ENCODE data around the gene CDC42BPA.

- TF ChIP-seq, protein P1, sequence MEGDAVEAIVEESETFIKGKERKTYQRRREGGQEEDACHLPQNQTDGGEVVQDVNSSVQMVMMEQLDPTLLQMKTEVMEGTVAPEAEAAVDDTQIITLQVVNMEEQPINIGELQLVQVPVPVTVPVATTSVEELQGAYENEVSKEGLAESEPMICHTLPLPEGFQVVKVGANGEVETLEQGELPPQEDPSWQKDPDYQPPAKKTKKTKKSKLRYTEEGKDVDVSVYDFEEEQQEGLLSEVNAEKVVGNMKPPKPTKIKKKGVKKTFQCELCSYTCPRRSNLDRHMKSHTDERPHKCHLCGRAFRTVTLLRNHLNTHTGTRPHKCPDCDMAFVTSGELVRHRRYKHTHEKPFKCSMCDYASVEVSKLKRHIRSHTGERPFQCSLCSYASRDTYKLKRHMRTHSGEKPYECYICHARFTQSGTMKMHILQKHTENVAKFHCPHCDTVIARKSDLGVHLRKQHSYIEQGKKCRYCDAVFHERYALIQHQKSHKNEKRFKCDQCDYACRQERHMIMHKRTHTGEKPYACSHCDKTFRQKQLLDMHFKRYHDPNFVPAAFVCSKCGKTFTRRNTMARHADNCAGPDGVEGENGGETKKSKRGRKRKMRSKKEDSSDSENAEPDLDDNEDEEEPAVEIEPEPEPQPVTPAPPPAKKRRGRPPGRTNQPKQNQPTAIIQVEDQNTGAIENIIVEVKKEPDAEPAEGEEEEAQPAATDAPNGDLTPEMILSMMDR (IDR thresholded peaks at IDR 0.05), result no peak
- no peak for TF ChIP-seq POLR2AphosphoS5 (IDR thresholded peaks at IDR 0.05)
Measured at GRCh38 chr1:227066999-227067398, 251.3 kb downstream of the CDC42BPA start.
